Muscle layer of colon (tissue), 2 donors: ENCODE measurements around the gene KLHL14.
"Not testable (repeated sequence)": the region's sequence is repeated elsewhere in the genome, so short reads cannot be mapped to it uniquely, and the experiment has no call there.

Source experiments
- H3K27ac ChIP-seq: one replicate; pipeline ENCODE4 v1.7.0; 2013; ENCODE audit warnings: low read depth, mild to moderate bottlenecking, low read length, moderate library complexity
- H3K27me3 ChIP-seq, 2 donors: one replicate each; pipeline ENCODE4 v1.7.0; 2013; ENCODE audit warnings: low read length in 2 of 2, mild to moderate bottlenecking in 2 of 2; ENCODE audit not compliant: insufficient read depth in 2 of 2, control insufficient read depth in 1 of 2
- H3K36me3 ChIP-seq: one replicate; pipeline ENCODE4 v1.7.0; 2013; ENCODE audit warnings: mild to moderate bottlenecking, low read length; ENCODE audit not compliant: insufficient read depth
- H3K4me1 ChIP-seq: one replicate; pipeline ENCODE4 v1.7.0; 2013; ENCODE audit warnings: mild to moderate bottlenecking, low read length; ENCODE audit not compliant: insufficient read depth
- H3K4me3 ChIP-seq, 2 donors: one replicate each; pipeline ENCODE4 v1.7.0; 2013; ENCODE audit warnings: low read length in 2 of 2, low read depth in 1 of 2, mild to moderate bottlenecking in 1 of 2, moderate library complexity in 1 of 2
- H3K9ac ChIP-seq: one replicate; pipeline ENCODE4 v1.7.0; 2013; ENCODE audit warnings: low read length
- H3K9me3 ChIP-seq: one replicate; pipeline ENCODE4 v1.7.0; 2013; ENCODE audit warnings: mild to moderate bottlenecking, low read length
- donor health status: abdominal sarcoma.
- donor health status: Adenocarcinoma of cecum.

Gene KLHL14

GRCh38 chr18:32674491-32674890, 98.3 kb downstream of the KLHL14 start:
- Histone ChIP-seq H3K4me1 (no peaks in the 10 kb centered on the region), H3K9ac (no peak overlapping the region), H3K27me3 (no peaks in the 10 kb centered on the region), H3K36me3 (no peaks in the 10 kb centered on the region), H3K9me3 (no peaks in the 10 kb centered on the region), H3K4me3 (no peak overlapping the region), H3K27ac (no peak overlapping the region)

- no peaks in the 10 kb centered on the region for H3K9me3 ChIP-seq
- no peaks in the 10 kb centered on the region for H3K27me3 ChIP-seq
- no peak overlapping the region for H3K27ac ChIP-seq
- H3K36me3 ChIP-seq: no peaks in the 10 kb centered on the region
- no peaks in the 10 kb centered on the region for H3K4me1 ChIP-seq
- no peak overlapping the region for H3K9ac ChIP-seq
- H3K4me3 ChIP-seq: no peak overlapping the region
Measured at GRCh38 chr18:32672398-32672797, 100.4 kb downstream of the KLHL14 start.

GRCh38 chr18:32670727-32671126, 102.1 kb downstream of the KLHL14 start:
- Histone ChIP-seq H3K4me3 (no peak overlapping the region), H3K36me3 (no peaks in the 10 kb centered on the region), H3K9ac (no peak overlapping the region), H3K9me3 (no peaks in the 10 kb centered on the region), H3K4me1 (no peaks in the 10 kb centered on the region), H3K27ac (no peak overlapping the region), H3K27me3 (no peaks in the 10 kb centered on the region)

GRCh38 chr18:32669549-32670165, 103.2 kb downstream of the KLHL14 start:
- no peak overlapping the region for H3K4me3 ChIP-seq
- H3K27me3 ChIP-seq: no peaks in the 10 kb centered on the region
- no peaks in the 10 kb centered on the region for H3K4me1 ChIP-seq
- H3K27ac ChIP-seq: no peak overlapping the region
- H3K36me3 ChIP-seq: no peaks in the 10 kb centered on the region
- no peak overlapping the region for H3K9ac ChIP-seq
- H3K9me3 ChIP-seq: no peaks in the 10 kb centered on the region

- H3K4me3 ChIP-seq: no peak overlapping the region
- no peak overlapping the region for H3K27ac ChIP-seq
- no peaks in the 10 kb centered on the region for H3K9me3 ChIP-seq
- no peaks in the 10 kb centered on the region for H3K4me1 ChIP-seq
- no peak overlapping the region for H3K9ac ChIP-seq
- no peaks in the 10 kb centered on the region for H3K36me3 ChIP-seq
- H3K27me3 ChIP-seq: no peaks in the 10 kb centered on the region
Measured at GRCh38 chr18:32668956-32669355, 103.9 kb downstream of the KLHL14 start.

- H3K27ac ChIP-seq: no peak overlapping the region
- H3K27me3 ChIP-seq: no peaks in the 10 kb centered on the region
- no peaks in the 10 kb centered on the region for H3K4me1 ChIP-seq
- no peak overlapping the region for H3K9ac ChIP-seq
- no peaks in the 10 kb centered on the region for H3K9me3 ChIP-seq
- H3K36me3 ChIP-seq: no peaks in the 10 kb centered on the region
- H3K4me3 ChIP-seq: no peak overlapping the region
Measured at GRCh38 chr18:32661486-32662299, 111.1 kb downstream of the KLHL14 start.

- H3K9ac ChIP-seq, H3K9me3 ChIP-seq, H3K36me3 ChIP-seq: not testable (repeated sequence)
Measured at GRCh38 chr18:32654507-32654906, 118.3 kb downstream of the KLHL14 start.

GRCh38 chr18:32637659-32638058, 135.2 kb downstream of the KLHL14 start:
- H3K9me3 ChIP-seq, H3K36me3 ChIP-seq, H3K4me1 ChIP-seq, H3K27me3 ChIP-seq, H3K27ac ChIP-seq, H3K4me3 ChIP-seq, H3K9ac ChIP-seq: not testable (repeated sequence)

More at GRCh38 chr18:32654507-32654906, 118.3 kb downstream of the KLHL14 start:
- not testable (repeated sequence) for H3K4me1 ChIP-seq, H3K4me3 ChIP-seq, H3K27me3 ChIP-seq, H3K27ac ChIP-seq

- H3K27ac ChIP-seq: no peak overlapping the region
- no peaks in the 10 kb centered on the region for H3K36me3 ChIP-seq
- no peaks in the 10 kb centered on the region for H3K27me3 ChIP-seq
- no peaks in the 10 kb centered on the region for H3K9me3 ChIP-seq
- no peak overlapping the region for H3K4me3 ChIP-seq
- no peak overlapping the region for H3K9ac ChIP-seq
- H3K4me1 ChIP-seq: no peaks in the 10 kb centered on the region
Measured at GRCh38 chr18:32637226-32637625, 135.6 kb downstream of the KLHL14 start.

GRCh38 chr18:32634876-32635431, 137.9 kb downstream of the KLHL14 start:
- H3K4me3 ChIP-seq: no peak overlapping the region
- no peaks in the 10 kb centered on the region for H3K36me3 ChIP-seq
- H3K4me1 ChIP-seq: no peaks in the 10 kb centered on the region
- no peaks in the 10 kb centered on the region for H3K9me3 ChIP-seq
- H3K9ac ChIP-seq: no peak overlapping the region
- H3K27me3 ChIP-seq: no peaks in the 10 kb centered on the region
- H3K27ac ChIP-seq: no peak overlapping the region

GRCh38 chr18:32629981-32630700, 142.7 kb downstream of the KLHL14 start:
- H3K4me3 ChIP-seq: no peak overlapping the region
- no peaks in the 10 kb centered on the region for H3K9me3 ChIP-seq
- no peaks in the 10 kb centered on the region for H3K36me3 ChIP-seq
- H3K27ac ChIP-seq: no peak overlapping the region
- H3K4me1 ChIP-seq: no peaks in the 10 kb centered on the region
- no peak overlapping the region for H3K9ac ChIP-seq
- no peaks in the 10 kb centered on the region for H3K27me3 ChIP-seq
